Lower lobe of right lung (tissue), 2 donors: ENCODE measurements around the gene KRTAP9-7. TPM values are rescaled to one million over a fixed set of nuclear protein-coding genes. Genes with fewer than 3 reads are reported as not detected.
"Not testable (repeated sequence)": the region's sequence is repeated elsewhere in the genome, so short reads cannot be mapped to it uniquely, and the experiment has no call there.

Experiments used
- ATAC-seq, 2 donors: fragments of 200-7000 bp; cut with Tn5 transposase; one replicate each; pipeline ENCODE4 v1.9.1; 2020 to 2022; ENCODE audit warnings: mild to moderate bottlenecking in 2 of 2, moderate library complexity in 2 of 2
- DNase-seq: peaks from one replicate; pipeline ENCODE4 v3.0.0-alpha.2; 2020
- H3K27ac ChIP-seq: fragments of 200-600 bp; one replicate; pipeline ENCODE4 v1.8.0; 2022
- H3K27me3 ChIP-seq: fragments of 200-600 bp; one replicate; pipeline ENCODE4 v1.8.0; 2022; ENCODE audit warnings: low read depth
- H3K36me3 ChIP-seq: fragments of 200-600 bp; one replicate; pipeline ENCODE4 v1.8.0; 2022; ENCODE audit warnings: mild to moderate bottlenecking
- H3K4me1 ChIP-seq: fragments of 200-600 bp; one replicate; pipeline ENCODE4 v1.8.0; 2022
- H3K4me3 ChIP-seq: fragments of 200-600 bp; one replicate; pipeline ENCODE4 v1.8.0; 2022; ENCODE audit warnings: mild to moderate bottlenecking
- H3K9me3 ChIP-seq: fragments of 200-600 bp; one replicate; pipeline ENCODE4 v1.8.0; 2022
- intact Hi-C: fragments of 100-400 bp; cut with DNase I; formaldehyde crosslinking; loops from one replicate; pipeline ENCODE4 v1.11.0; 2022
- total RNA-seq: library from RNA; stranded (reverse); fragmentation: NEBNext Ultra II Directional; extraction: Animal tissue kit (Norgen Biotek cat#: 25700); gene quantifications from one replicate; pipeline ENCODE4 v1.2.1, GENCODE V29; 2021
- TF ChIP-seq, protein P1 (sequence below): fragments of 200-600 bp; IDR thresholded peaks from one replicate; pipeline ENCODE4 v1.8.0; 2022; ENCODE audit warnings: antibody characterized with exemption, mild to moderate bottlenecking
- donor health status: DM: no; HTN: yes; CAD: no; lungs with severe emphysema.

Gene KRTAP9-7
- total RNA-seq, 1 donor from 2014 or later = not detected

GRCh38 chr17:41263212-41263611, 12.3 kb upstream of the KRTAP9-7 start:
- intact Hi-C loops = no loop called here
- no peak overlapping the region for H3K4me3 ChIP-seq
- DNase-seq (no peak), ATAC-seq (no peak)
- peaks cover 18% of the 10 kb centered on the region for H3K27me3 ChIP-seq
- H3K36me3 ChIP-seq = no peaks in the 10 kb centered on the region
- no peaks in the 10 kb centered on the region for H3K9me3 ChIP-seq
- H3K27ac ChIP-seq = no peak overlapping the region
- H3K4me1 ChIP-seq = no peaks in the 10 kb centered on the region
- TF ChIP-seq, protein P1, sequence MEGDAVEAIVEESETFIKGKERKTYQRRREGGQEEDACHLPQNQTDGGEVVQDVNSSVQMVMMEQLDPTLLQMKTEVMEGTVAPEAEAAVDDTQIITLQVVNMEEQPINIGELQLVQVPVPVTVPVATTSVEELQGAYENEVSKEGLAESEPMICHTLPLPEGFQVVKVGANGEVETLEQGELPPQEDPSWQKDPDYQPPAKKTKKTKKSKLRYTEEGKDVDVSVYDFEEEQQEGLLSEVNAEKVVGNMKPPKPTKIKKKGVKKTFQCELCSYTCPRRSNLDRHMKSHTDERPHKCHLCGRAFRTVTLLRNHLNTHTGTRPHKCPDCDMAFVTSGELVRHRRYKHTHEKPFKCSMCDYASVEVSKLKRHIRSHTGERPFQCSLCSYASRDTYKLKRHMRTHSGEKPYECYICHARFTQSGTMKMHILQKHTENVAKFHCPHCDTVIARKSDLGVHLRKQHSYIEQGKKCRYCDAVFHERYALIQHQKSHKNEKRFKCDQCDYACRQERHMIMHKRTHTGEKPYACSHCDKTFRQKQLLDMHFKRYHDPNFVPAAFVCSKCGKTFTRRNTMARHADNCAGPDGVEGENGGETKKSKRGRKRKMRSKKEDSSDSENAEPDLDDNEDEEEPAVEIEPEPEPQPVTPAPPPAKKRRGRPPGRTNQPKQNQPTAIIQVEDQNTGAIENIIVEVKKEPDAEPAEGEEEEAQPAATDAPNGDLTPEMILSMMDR = no peak

DNA sequence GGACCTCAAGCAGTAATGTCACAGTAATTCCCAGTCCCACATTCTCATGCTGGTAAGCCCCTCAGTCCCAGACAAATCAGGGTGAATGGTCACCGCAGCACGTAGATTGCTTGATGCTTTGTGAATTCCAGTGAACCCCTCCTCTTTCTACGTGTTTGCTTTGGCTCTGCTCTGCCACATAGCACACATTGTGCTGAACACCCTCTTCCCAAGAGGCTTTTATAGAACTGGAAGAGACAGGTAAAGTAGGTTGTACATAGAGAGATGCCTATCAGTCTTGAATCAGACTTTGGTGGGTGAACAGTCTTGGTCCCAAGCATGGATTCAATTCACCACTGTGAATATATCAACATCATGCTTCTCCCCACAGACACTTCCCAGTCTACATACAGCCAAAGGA, 10.9 kb upstream of the KRTAP9-7 start:
- H3K27me3 ChIP-seq = peaks cover 12% of the 10 kb centered on the region
- no peaks in the 10 kb centered on the region for H3K9me3 ChIP-seq
- TF ChIP-seq, protein P1 = no peak
- intact Hi-C loops = no loop called here
- no peak overlapping the region for H3K4me3 ChIP-seq
- no peaks in the 10 kb centered on the region for H3K4me1 ChIP-seq
- ATAC-seq (no peak), DNase-seq (no peak)
- H3K27ac ChIP-seq = no peak overlapping the region
- no peaks in the 10 kb centered on the region for H3K36me3 ChIP-seq

DNA sequence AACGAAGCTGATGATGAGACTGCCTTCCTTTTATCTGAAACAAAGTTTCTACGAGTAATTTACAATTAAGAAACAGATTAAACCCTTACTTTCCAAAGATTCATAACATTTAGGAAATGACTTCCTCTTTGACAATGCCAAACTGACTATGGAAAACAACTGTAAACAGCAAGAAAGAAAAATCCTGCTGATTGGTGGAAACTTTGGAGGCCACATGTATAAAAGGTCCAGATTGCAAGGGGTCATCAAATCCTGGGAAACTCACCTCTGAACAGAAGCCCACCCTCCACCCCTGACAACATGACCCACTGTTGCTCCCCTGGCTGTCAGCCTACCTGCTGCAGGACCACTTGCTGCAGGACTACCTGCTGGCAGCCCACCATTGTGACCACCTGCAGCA, 10.4 kb upstream of the KRTAP9-7 start, which contains the start of gene KRTAP9-6:
KRTAP9-6 (plus strand) TSS at position 301 of the 400 bp plus-strand sequence; CDS start at position 301, 0 bp downstream.
- Histone ChIP-seq H3K27me3 (peaks cover 11% of the 10 kb centered on the region), H3K27ac (no peak within 1 kb of the TSS), H3K4me3 (no peak within 1 kb of the TSS), H3K4me1 (no peaks in the 10 kb centered on the region), H3K9me3 (no peaks in the 10 kb centered on the region), H3K36me3 (no peaks in the 10 kb centered on the region)
- ATAC-seq = no peak
- intact Hi-C loops = no loop called here
- TF ChIP-seq, protein P1 = no peak
- DNase-seq = no peak

- H3K27ac ChIP-seq = no peak overlapping the region
- H3K4me3 ChIP-seq = no peak overlapping the region
- H3K9me3 ChIP-seq = no peaks in the 10 kb centered on the region
- no peaks in the 10 kb centered on the region for H3K36me3 ChIP-seq
- no peaks in the 10 kb centered on the region for H3K4me1 ChIP-seq
- ATAC-seq (no peak), DNase-seq (no peak)
- H3K27me3 ChIP-seq = peaks cover 8% of the 10 kb centered on the region
- intact Hi-C loops = no loop called here
- TF ChIP-seq, protein P1 = no peak
Measured at GRCh38 chr17:41267711-41268110, 7.8 kb upstream of the KRTAP9-7 start.

DNA sequence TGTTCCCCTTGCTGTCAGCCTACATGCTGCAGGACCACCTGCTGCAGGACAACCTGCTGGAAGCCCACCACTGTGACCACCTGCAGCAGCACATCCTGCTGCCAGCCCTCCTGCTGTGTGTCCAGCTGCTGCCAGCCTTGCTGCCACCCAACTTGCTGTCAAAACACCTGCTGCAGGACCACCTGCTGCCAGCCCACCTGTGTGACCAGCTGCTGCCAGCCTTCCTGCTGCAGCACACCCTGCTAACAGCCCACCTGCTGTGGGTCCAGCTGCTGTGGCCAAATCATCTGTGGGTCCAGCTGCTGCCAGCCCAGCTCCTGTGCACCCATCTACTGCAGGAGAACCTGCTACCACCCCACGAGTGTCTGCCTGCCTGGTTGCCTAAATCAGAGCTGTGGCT, 4.2 kb upstream of the KRTAP9-7 start:
- H3K36me3 ChIP-seq, ATAC-seq, H3K9me3 ChIP-seq, DNase-seq, H3K27me3 ChIP-seq, H3K27ac ChIP-seq, intact Hi-C loops, H3K4me3 ChIP-seq, H3K4me1 ChIP-seq: not testable (repeated sequence)

- H3K4me3 ChIP-seq = no peak overlapping the region
- TF ChIP-seq, protein P1 = no peak
- no peaks in the 10 kb centered on the region for H3K36me3 ChIP-seq
- DNase-seq (no peak), ATAC-seq (no peak)
- H3K9me3 ChIP-seq = no peaks in the 10 kb centered on the region
- H3K27ac ChIP-seq = no peak overlapping the region
- peaks cover 5% of the 10 kb centered on the region for H3K27me3 ChIP-seq
- intact Hi-C loops = no loop called here
- H3K4me1 ChIP-seq = no peaks in the 10 kb centered on the region
Measured at GRCh38 chr17:41271858-41272257, 3.6 kb upstream of the KRTAP9-7 start.
